NOMO-1 treated with dmso at 0.1 percent for 144 hours (cell line): ENCODE results near the gene AGPS.
"Not testable (repeated sequence)": the region's sequence is repeated elsewhere in the genome, so short reads cannot be mapped to it uniquely, and the experiment has no call there.

Experiments used
- DNase-seq: peaks from one replicate; lab custom pipeline; 2025; ENCODE audit not compliant: unreplicated experiment; lab: John Stamatoyannopoulos, UW

Gene AGPS

DNA sequence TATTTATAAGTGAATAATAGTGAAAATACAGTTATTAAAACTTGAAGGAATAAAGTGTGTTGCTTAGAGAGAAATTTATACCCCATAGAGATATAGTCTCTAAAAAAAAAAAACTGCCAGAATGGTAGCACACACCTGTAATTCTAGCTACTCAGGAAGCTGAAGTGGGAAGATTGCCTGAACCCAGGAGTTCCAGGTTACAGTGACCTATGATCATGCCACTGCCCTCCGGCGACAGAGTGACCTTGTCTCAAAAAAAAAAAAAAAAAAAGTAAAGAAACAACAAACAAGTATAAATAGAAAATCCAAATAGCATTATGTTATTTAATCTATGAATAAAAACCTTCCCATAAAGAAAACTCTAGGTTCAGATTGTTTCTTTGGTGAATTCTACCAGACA is 7.4 kb upstream of the AGPS start:
- DNase-seq, result no peak

- no peak for DNase-seq
Measured at GRCh38 chr2:177391822-177392372, 676 bp upstream of the AGPS start.

DNA sequence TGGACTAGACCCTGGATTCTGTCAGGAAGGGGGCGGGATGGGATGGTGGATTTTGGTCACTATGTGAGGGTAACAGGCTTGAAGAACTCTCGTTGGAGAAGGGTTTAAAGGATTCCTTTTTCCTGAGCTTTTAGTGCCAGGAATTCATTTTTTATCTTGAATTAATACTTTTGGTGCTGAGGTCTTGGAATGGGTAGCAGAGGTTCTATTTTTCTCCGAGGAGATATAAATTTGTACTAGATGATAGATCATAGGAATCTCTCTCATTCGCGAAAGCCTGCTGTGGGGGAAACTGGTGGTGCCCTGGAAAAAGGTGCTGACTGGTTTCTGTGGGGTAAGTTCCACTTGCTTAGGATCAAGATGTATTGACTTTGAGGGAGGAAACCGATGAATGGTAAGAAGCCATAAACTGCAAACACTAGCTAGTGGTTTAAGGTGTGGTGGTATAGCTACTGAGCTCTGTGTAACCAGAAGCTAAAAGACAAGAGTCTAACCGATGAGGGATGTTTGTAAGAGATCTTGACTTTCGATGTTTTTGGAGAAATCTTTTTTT is 706 bp downstream of the AGPS start:
- no peak for DNase-seq

- DNase-seq, result no peak
Measured at GRCh38 chr2:177393824-177394593, 1.4 kb downstream of the AGPS start.

GRCh38 chr2:177394594-177394973 is 2.0 kb downstream of the AGPS start:
- DNase-seq, result no peak

GRCh38 chr2:177395351-177396065 is 2.9 kb downstream of the AGPS start:
- DNase-seq, result no peak

DNA sequence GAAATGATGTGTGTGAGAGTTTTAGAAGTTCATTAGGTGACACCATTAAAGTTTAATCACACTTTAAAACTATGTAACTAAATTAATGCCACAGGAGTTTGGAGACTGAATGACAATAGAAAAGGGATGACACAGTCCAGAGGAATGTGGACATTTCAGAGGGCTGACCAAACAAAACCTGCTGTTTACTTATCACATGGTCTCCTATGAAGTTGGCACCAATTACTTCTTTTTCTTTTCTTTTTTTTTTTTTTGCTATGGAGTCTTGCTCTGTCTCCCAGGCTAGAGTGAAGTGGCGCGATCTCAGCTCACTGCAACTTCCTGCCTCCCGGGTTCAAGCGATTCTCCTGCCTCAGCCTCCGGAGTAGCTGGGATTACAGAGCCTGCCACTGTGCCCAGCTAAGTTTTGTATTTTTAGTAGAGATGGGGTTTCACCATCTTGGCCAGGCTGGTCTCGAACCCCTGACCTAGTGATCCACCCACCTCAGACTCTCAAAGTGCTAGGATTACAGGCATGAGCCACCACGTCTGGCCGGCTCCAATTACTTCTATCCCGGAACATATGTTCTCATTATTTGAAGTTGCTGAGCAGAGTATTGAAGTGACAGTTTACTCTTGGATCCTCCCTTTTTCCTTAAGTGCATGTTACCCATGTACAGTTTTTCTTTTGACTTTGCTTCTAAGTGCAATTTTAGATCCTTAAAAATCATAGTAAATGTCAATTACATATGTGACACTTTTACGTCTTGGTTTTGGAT is 4.3 kb downstream of the AGPS start:
- no peak for DNase-seq

GRCh38 chr2:177397481-177398289 is 5.1 kb downstream of the AGPS start:
- DNase-seq, result no peak

GRCh38 chr2:177398290-177398683 is 5.7 kb downstream of the AGPS start:
- no peak for DNase-seq

DNA sequence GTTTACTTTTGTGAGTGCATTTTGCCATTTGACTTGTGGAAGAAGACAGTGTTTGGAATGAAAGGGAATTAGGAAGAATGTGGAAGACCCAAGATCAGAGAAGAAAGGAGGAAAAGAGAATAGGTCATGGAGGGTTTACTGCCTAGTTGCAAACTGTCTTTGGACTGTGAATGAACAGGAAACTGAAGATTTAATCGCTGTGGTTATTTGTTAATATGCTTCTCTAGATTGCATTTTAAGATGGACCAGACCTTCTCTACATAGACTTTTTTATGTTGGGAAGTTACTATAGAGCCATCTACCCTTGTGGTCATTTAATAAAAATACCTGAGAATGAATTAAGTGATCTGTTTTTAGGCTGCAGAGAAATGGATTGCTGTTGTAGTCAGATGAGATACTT is 6.2 kb downstream of the AGPS start:
- DNase-seq, result no peak

DNA sequence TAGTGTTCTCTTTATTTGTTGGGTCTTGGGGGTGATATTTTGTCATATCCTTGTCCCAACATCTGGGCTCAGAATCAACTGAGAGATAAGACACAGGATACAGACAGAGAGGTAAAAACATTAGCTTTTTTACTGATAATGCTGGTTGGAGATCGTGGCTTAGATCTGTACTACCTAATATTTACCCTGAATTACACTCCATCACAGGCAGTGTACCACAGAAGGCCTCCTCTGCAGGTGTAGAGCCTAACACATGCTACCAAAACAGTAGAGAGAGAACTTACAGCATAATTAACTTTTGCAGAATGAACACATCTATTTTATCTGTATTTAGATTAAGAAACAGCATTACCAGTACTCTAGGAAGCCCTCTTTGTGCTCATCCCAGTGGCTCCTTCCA is 6.8 kb downstream of the AGPS start:
- no peak for DNase-seq

DNA sequence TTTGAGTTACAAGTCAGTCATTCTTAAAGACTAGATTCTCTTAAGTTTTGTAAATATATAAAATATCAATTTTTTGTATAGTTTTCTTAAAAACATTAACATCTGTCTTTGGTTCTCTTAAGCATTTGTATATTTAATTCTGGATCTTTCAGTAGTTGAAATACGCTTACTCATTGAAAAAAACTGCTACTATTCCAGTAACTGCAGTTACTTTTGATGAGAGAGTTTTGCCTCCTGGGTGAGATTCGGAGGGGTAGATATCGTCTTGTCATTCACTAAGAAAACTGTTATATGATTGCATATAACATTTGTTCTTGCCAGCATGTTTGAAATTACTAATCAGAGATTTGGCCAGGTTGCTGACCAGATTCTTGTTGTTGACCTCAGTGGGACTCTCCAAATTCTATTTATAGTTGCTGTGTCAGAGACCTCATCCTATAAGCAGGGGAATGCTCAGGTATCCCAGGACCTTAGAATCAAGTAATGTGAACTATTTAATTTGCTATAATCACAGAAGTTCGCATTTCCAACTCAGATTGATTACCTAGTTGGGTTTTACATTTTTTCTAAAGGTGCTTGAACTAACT is 7.9 kb downstream of the AGPS start:
- DNase-seq, result no peak

DNA sequence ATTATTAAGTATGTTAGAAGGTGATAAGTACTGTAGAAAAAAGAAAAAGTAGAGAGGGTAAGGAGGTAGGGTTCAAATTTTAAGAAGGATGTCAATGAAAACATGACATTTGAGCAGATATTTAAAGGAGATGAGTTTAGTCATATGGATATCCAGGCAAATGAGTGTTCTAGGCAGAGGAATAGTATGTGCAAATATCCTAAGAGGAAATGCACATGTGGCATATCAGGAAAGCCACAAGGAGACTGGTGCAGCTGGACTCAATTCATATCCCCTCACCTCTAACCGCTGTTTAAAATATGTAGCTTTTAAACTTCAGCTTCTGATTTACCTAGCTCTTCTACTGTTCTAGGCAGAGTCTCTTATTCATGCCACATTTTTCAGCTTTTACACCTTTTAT is 9.5 kb downstream of the AGPS start:
- no peak for DNase-seq

DNA sequence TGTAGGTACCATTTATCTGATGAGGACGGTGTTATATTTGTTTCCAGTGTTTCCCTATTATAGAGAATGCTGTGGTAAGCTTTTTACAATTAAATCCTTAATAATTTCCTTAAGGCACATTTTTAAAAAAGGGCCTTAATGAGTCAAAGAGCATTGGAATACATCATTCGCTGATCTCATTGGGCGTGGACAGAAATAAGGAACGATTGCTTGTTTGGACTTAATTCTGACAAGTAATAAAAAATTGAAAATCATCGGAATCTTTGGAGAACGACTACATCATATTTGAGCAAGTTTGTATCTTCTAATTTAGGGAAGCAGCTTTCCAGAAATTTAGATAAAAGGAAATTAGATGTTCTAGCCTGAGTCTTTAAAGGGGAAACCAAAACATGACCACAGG is 11.3 kb downstream of the AGPS start:
- DNase-seq, result no peak

GRCh38 chr2:177404243-177404642 is 11.7 kb downstream of the AGPS start:
- no peak for DNase-seq

GRCh38 chr2:177405029-177405692 is 12.6 kb downstream of the AGPS start:
- DNase-seq, result no peak

GRCh38 chr2:177406182-177406581 is 13.6 kb downstream of the AGPS start:
- no peak for DNase-seq

GRCh38 chr2:177407031-177407430 is 14.5 kb downstream of the AGPS start:
- no peak for DNase-seq

GRCh38 chr2:177410629-177411028 is 18.1 kb downstream of the AGPS start:
- not testable (repeated sequence) for DNase-seq

- DNase-seq, result no peak
Measured at GRCh38 chr2:177413703-177414102, 21.1 kb downstream of the AGPS start.
